T-helper 2 cell treated with Interferon-gamma antibody and Interleukin-4, amounts not matched to agents 5 μg/mL and 100 μg/mL, for 36 hours (primary cell): Measurements from ENCODE around the gene SAMD11.

Experiments
- DNase-seq: peaks from one replicate; pipeline ENCODE4 v3.0.0; 2021; ENCODE audit warnings: low spot score
- H3K27ac Mint-ChIP-seq: one replicate; pipeline ENCODE4 v1.8.0; 2021; ENCODE audit warnings: mild to moderate bottlenecking, mixed read lengths
- H3K27me3 Mint-ChIP-seq: one replicate; pipeline ENCODE4 v1.8.0; 2021; ENCODE audit warnings: low read depth, mixed read lengths
- H3K36me3 Mint-ChIP-seq: one replicate; pipeline ENCODE4 v1.8.0; 2021; ENCODE audit warnings: low read depth, mixed read lengths
- H3K4me1 Mint-ChIP-seq: one replicate; pipeline ENCODE4 v1.8.0; 2021; ENCODE audit warnings: low read depth, mixed read lengths
- H3K4me3 Mint-ChIP-seq: one replicate; pipeline ENCODE4 v1.8.0; 2022; ENCODE audit warnings: mild to moderate bottlenecking, moderate library complexity, mixed read lengths
- H3K9me3 Mint-ChIP-seq: one replicate; pipeline ENCODE4 v1.8.0; 2021; ENCODE audit warnings: mixed read lengths

SAMD11 gene

GRCh38 chr1:950268-950667, 26.5 kb downstream of the SAMD11 start:
- Mint-ChIP-seq H3K4me3 (no peak overlapping the region), H3K27ac (no peak overlapping the region), H3K4me1 (no peaks in the 10 kb centered on the region), H3K36me3 (peaks cover 49% of the 10 kb centered on the region), H3K27me3 (no peaks in the 10 kb centered on the region), H3K9me3 (no peaks in the 10 kb centered on the region)
- DNase-seq, result no peak

DNA sequence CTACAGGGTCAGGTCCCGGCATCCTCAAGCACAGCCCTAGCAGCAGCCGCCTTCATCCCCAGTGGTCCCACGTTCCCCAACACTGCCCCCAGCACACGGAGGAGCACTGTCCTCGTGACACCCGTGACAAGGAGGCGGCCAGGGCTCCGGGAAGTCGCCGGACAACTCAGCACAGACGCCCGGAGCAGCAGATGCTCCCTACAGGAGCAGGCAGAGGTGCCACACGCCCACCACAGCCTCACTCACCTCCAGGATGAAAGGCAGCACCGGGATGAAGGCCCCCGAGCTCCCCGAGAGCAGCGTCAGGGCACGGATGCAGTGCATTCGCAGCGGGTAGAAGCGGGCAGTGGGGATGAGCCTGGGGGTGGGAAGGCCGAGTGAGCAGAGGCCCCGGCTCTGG, 27.2 kb downstream of the SAMD11 start:
- no peak overlapping the region for H3K4me3 Mint-ChIP-seq
- no peaks in the 10 kb centered on the region for H3K4me1 Mint-ChIP-seq
- no peaks in the 10 kb centered on the region for H3K9me3 Mint-ChIP-seq
- DNase-seq, result no peak
- H3K36me3 Mint-ChIP-seq, result peaks cover 45% of the 10 kb centered on the region
- no peaks in the 10 kb centered on the region for H3K27me3 Mint-ChIP-seq
- H3K27ac Mint-ChIP-seq, result no peak overlapping the region

DNA sequence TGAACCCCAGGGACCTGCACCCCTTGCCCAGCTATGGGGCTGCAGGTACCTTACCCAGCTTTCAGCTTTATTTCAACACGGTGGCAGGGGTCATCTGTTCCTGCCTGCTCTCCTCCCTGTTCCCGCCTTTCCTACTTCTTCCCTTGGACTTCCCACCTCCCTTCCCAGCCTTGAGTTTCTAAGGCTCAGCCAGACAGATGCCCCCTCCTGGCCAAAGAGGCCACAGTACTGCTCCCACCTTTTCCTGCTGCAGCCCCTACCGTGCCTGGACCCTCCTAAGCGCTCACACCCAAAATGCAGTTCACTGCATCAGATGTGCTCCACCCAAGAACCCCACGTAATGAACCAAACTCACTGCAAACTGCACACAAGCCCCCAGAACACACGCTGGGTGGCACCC, 27.6 kb downstream of the SAMD11 start:
- H3K27ac Mint-ChIP-seq, result no peak overlapping the region
- H3K4me3 Mint-ChIP-seq, result no peak overlapping the region
- peaks cover 44% of the 10 kb centered on the region for H3K36me3 Mint-ChIP-seq
- DNase-seq, result no peak
- no peaks in the 10 kb centered on the region for H3K4me1 Mint-ChIP-seq
- no peaks in the 10 kb centered on the region for H3K9me3 Mint-ChIP-seq
- no peaks in the 10 kb centered on the region for H3K27me3 Mint-ChIP-seq

- no peaks in the 10 kb centered on the region for H3K27me3 Mint-ChIP-seq
- H3K4me1 Mint-ChIP-seq, result no peaks in the 10 kb centered on the region
- peaks cover 44% of the 10 kb centered on the region for H3K36me3 Mint-ChIP-seq
These were observed 28.5 kb downstream of the SAMD11 start for GRCh38 chr1:952201-952600.

DNA sequence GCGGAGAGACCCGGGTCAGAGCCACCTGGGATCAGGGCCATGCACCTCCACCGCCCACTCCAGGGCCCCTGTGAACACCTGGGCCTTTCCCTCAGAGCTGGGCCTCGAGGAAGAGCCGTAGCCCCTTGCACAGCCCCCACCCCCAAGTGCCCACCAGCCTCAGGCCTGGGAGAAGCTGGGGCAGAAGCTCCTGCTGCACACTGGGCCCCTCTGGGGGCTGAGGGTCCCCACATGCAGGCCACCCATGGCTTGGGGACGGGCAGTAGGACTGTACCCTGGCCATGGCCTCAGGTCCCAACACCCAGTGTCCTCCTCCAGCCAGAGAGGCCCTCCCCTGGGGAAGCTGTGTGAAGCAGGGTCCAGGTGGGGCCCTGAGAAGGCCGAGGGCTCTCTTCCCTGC, 28.9 kb downstream of the SAMD11 start:
- H3K36me3 Mint-ChIP-seq, result peaks cover 42% of the 10 kb centered on the region
- DNase-seq, result no peak
- H3K9me3 Mint-ChIP-seq, result no peaks in the 10 kb centered on the region
- no peak overlapping the region for H3K4me3 Mint-ChIP-seq
- no peaks in the 10 kb centered on the region for H3K27me3 Mint-ChIP-seq
- H3K27ac Mint-ChIP-seq, result no peak overlapping the region
- H3K4me1 Mint-ChIP-seq, result peaks cover 2% of the 10 kb centered on the region

More at GRCh38 chr1:952201-952600, 28.5 kb downstream of the SAMD11 start:
- DNase-seq, result no peak
- no peak overlapping the region for H3K27ac Mint-ChIP-seq
- no peaks in the 10 kb centered on the region for H3K9me3 Mint-ChIP-seq
- no peak overlapping the region for H3K4me3 Mint-ChIP-seq

GRCh38 chr1:953524-954320, 30.0 kb downstream of the SAMD11 start:
- Mint-ChIP-seq H3K27ac (no peak overlapping the region), H3K27me3 (no peaks in the 10 kb centered on the region), H3K36me3 (peaks cover 42% of the 10 kb centered on the region), H3K4me1 (peaks cover 7% of the 10 kb centered on the region), H3K9me3 (no peaks in the 10 kb centered on the region), H3K4me3 (no peak overlapping the region)
- DNase-seq, result no peak

GRCh38 chr1:954927-955326, 31.2 kb downstream of the SAMD11 start:
- peaks cover 35% of the 10 kb centered on the region for H3K36me3 Mint-ChIP-seq

DNA sequence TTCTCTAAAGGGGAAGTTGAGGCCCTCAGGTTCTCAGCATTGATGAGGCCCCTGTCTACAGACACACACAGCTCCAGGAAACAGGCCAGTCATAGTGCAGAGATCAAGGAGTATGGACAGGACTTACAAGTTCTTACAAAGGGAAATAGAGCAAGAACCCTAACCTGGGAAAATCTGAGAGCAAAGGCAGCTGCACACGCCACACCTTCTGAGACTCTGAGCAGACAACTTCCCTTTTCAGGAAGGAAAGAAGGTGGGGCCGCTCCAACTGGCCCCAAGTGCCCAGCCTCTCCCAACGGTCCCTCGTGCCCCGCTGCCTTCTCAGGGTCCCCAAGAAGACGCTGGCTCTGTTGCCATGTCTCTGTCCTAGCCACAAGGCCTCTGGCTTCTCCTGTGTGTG, 31.8 kb downstream of the SAMD11 start:
- H3K4me1 Mint-ChIP-seq, result peaks cover 7% of the 10 kb centered on the region
- DNase-seq, result no peak
- H3K27ac Mint-ChIP-seq, result no peak overlapping the region
- H3K27me3 Mint-ChIP-seq, result no peaks in the 10 kb centered on the region
- no peaks in the 10 kb centered on the region for H3K9me3 Mint-ChIP-seq
- peaks cover 30% of the 10 kb centered on the region for H3K36me3 Mint-ChIP-seq
- H3K4me3 Mint-ChIP-seq, result no peak overlapping the region

More at GRCh38 chr1:954927-955326, 31.2 kb downstream of the SAMD11 start:
- Mint-ChIP-seq H3K9me3 (no peaks in the 10 kb centered on the region), H3K27ac (no peak overlapping the region), H3K4me1 (peaks cover 7% of the 10 kb centered on the region), H3K4me3 (no peak overlapping the region), H3K27me3 (no peaks in the 10 kb centered on the region)
- no peak for DNase-seq

GRCh38 chr1:956636-957035, 32.9 kb downstream of the SAMD11 start:
- Mint-ChIP-seq H3K4me1 (peaks cover 7% of the 10 kb centered on the region), H3K4me3 (no peak overlapping the region), H3K9me3 (no peaks in the 10 kb centered on the region), H3K27ac (no peak overlapping the region), H3K36me3 (peaks cover 21% of the 10 kb centered on the region), H3K27me3 (no peaks in the 10 kb centered on the region)
- DNase-seq, result no peak

GRCh38 chr1:958823-959730, 35.4 kb downstream of the SAMD11 start, which contains the start of gene NOC2L:
TSS of gene NOC2L (minus strand) at chr1:959256. CDS start at chr1:959240, 16 bp downstream.
- H3K27ac Mint-ChIP-seq, result peak within 1 kb of the TSS; percentile 86

GRCh38 chr1:959731-960362, 36.1 kb downstream of the SAMD11 start:
- Mint-ChIP-seq H3K4me3 (peak overlapping the region; percentile 71), H3K9me3 (no peaks in the 10 kb centered on the region), H3K36me3 (peaks cover 14% of the 10 kb centered on the region), H3K27me3 (no peaks in the 10 kb centered on the region), H3K4me1 (peaks cover 7% of the 10 kb centered on the region), H3K27ac (no peak overlapping the region)
- DNase-seq, result no peak

More at GRCh38 chr1:958823-959730, 35.4 kb downstream of the SAMD11 start, which contains the start of gene NOC2L:
- Mint-ChIP-seq H3K36me3 (peaks cover 16% of the 10 kb centered on the region), H3K4me3 (peak within 1 kb of the TSS; percentile 94), H3K27me3 (no peaks in the 10 kb centered on the region), H3K4me1 (peaks cover 7% of the 10 kb centered on the region), H3K9me3 (no peaks in the 10 kb centered on the region)
- DNase-seq, result peak; percentile 90

DNA sequence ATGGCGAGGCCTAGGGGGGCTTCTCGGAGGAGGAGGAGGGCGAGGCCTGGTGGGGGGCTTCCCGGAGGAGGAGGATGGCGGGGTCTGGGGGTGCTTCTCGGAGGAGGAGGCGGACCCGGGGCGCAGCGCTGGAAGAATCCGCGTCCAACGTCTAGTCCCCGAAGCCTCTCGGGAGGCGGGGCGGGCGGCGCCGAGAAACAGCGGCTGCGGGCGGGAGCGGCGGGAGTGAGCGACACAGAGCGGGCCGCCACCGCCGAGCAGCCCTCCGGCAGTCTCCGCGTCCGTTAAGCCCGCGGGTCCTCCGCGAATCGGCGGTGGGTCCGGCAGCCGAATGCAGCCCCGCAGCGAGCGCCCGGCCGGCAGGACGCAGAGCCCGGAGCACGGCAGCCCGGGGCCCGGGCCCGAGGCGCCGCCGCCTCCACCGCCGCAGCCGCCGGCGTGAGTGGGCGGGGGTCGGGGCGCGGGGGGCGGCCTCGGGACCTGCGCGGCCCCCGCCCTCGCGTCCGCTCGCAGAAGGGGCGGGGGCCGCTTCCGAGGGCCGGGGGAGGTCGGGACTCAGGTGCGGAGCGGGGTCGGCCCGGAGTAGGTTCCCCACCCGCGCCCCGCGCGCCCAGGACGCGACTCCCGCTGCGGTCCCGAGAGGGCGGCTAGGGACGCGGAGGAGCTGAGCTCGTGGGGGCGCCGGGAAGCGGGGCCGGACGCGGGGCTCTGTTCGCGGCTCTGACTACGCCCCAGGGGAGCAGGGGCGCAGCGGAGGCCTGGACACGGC, 36.8 kb downstream of the SAMD11 start, which contains the start of gene KLHL17:
KLHL17 (plus strand) TSS at position 222 of the 769 bp plus-strand sequence; CDS start at position 332, 110 bp downstream.
- Mint-ChIP-seq H3K4me1 (peaks cover 7% of the 10 kb centered on the region), H3K27ac (no peak within 1 kb of the TSS), H3K9me3 (no peaks in the 10 kb centered on the region), H3K27me3 (no peaks in the 10 kb centered on the region), H3K36me3 (peaks cover 9% of the 10 kb centered on the region), H3K4me3 (peak within 1 kb of the TSS; percentile 71)
- DNase-seq, result peak; percentile 80

- no peaks in the 10 kb centered on the region for H3K27me3 Mint-ChIP-seq
- DNase-seq, result no peak
- H3K9me3 Mint-ChIP-seq, result no peaks in the 10 kb centered on the region
- H3K4me1 Mint-ChIP-seq, result peaks cover 7% of the 10 kb centered on the region
- peaks cover 9% of the 10 kb centered on the region for H3K36me3 Mint-ChIP-seq
- no peak overlapping the region for H3K27ac Mint-ChIP-seq
- H3K4me3 Mint-ChIP-seq, result peak overlapping the region; percentile 46
These were observed 37.5 kb downstream of the SAMD11 start for GRCh38 chr1:961132-961669.
